H1 (cell line): ENCODE results near the gene IRF4. TPM values are rescaled to one million over a fixed set of nuclear protein-coding genes. Genes with fewer than 3 reads are reported as not detected.

Experiments used
- CEBPB ChIP-seq: IDR thresholded peaks from 2 replicates; pipeline ENCODE4 v1.6.1; 2012; ENCODE audit warnings: low read depth, low read length
- polyA plus RNA-seq, 7 experiments: library from polyadenylated mRNA; depleted of rRNA in 3 of 7; stranded (reverse) in 5 of 7; unstranded in 2 of 7; fragments of >200 nt in 5 of 7; fragments of 200-250 nt in 2 of 7; gene quantifications; 1 replicate in 5 of 7; 2 replicates in 1 of 7; 4 replicates in 1 of 7; pipeline versions ENCODE4 v1.2.1 to v1.2.3, GENCODE V29; 2011 to 2013; ENCODE audit warnings: missing spikeins in 2 of 7, mixed read lengths in 2 of 7
- total RNA-seq: library from RNA; stranded (reverse); fragmentation: NEBNext Ultra II Directional; extraction: Animal tissue kit (Norgen Biotek cat#: 25700); gene quantifications from 2 replicates; pipeline ENCODE4 v1.2.1, GENCODE V29; 2021

Gene IRF4
- total and polyA plus RNA-seq, 2 of the 8 experiments (the other 6 are each of a cell fraction or from before 2014, with no cell fraction given), result 0.77 to 2.1 TPM

GRCh38 chr6:446418-447366 lies 55.1 kb downstream of the IRF4 start (continued):
- TF ChIP-seq CEBPB, result no peak
